ENCODE measurements around the gene TRAPPC2. TPM values are rescaled to one million over a fixed set of nuclear protein-coding genes. Genes with fewer than 3 reads are reported as not detected.
"Not testable (repeated sequence)": the region's sequence is repeated elsewhere in the genome, so short reads cannot be mapped to it uniquely, and the experiment has no call there.

TRAPPC2 gene
- total RNA-seq, 1 donor = 21.5 TPM

DNA sequence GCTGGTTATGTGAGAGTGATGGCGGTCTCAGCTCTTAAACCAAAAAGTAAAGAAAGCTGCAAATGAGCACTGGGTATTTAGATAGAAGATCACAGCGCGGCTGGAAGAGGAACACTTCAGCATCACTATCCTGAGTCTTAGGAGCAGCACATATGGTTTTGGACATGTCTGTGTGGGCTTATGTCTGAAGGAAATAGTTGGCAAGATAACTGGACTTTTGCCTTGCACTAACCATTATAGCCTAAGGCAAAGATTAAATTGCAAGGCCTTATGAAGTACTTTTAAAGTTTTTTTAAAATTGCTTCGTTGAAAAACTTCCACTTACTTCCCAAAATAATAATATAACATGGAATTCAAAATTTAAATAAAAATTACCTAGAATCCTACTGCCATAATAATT is 50.1 kb downstream of the TRAPPC2 start:
- no peak for DNase-seq (ENCODE audit: low read depth)
- H3K4me3 ChIP-seq (ENCODE audit: low read depth, low read length) = no peak overlapping the region
- TF ChIP-seq, protein P1, sequence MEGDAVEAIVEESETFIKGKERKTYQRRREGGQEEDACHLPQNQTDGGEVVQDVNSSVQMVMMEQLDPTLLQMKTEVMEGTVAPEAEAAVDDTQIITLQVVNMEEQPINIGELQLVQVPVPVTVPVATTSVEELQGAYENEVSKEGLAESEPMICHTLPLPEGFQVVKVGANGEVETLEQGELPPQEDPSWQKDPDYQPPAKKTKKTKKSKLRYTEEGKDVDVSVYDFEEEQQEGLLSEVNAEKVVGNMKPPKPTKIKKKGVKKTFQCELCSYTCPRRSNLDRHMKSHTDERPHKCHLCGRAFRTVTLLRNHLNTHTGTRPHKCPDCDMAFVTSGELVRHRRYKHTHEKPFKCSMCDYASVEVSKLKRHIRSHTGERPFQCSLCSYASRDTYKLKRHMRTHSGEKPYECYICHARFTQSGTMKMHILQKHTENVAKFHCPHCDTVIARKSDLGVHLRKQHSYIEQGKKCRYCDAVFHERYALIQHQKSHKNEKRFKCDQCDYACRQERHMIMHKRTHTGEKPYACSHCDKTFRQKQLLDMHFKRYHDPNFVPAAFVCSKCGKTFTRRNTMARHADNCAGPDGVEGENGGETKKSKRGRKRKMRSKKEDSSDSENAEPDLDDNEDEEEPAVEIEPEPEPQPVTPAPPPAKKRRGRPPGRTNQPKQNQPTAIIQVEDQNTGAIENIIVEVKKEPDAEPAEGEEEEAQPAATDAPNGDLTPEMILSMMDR (IDR thresholded peaks at IDR 0.05; ENCODE audit: insufficient read depth, low read length) = no peak

DNA sequence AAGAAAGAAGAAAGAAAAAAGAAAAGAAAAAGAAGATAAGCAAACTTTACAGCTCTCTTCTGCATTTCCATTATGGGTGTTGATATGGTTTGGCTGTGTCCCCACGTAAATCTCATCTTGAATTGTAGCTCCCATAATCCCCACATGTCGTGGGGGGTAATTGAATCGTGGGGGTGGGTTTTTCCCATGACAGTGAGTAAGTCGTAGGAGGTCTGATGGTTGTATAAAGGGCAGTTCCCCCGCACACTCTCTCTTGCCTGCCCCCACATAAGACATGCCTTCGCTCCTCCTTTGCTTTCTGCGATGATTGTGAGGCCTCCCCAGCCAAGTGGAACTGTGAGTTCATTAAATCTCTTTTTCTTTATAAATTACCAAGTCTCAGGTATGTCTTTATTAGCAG is 52.8 kb downstream of the TRAPPC2 start:
- no peak for DNase-seq (ENCODE audit: low read depth)
- H3K4me3 ChIP-seq (ENCODE audit: low read depth, low read length) = no peak overlapping the region
- TF ChIP-seq, protein P1 (IDR thresholded peaks at IDR 0.05; ENCODE audit: insufficient read depth, low read length) = no peak

DNA sequence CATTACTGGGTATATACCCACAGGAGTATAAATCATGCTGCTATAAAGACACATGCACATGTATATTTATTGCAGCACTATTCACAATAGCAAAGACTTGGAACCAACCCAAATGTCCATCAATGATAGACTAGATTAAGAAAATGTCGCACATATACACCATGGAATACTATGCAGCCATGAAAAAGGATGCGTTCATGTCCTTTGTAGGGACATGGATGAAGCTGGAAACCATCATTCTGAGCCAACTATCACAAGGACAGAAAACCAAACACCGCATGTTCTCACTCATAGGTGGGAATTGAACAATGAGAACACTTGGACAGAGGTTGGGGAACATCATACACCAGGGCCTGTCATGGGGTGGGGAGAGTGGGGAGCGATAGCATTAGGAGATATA is 54.7 kb downstream of the TRAPPC2 start:
- not testable (repeated sequence) for DNase-seq (ENCODE audit: low read depth); H3K4me3 ChIP-seq (ENCODE audit: low read depth, low read length)

DNA sequence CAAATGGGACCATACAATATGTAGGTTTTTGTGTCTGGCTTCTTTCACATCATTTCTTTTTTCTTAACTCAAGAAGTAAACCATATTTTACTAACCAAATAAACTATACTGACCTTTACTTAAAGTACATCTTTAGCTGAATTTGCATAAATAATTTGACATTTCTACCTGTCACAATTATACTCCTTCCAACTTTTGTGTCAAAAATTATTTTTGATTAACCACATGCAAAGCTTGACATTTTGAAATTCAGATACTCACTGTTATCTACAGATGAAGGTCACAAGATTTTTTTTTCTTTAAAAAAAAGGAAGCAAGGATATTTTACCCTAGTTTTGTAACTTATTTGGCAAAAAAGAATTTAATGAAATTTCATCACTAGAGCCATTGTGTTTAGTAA is 57.5 kb downstream of the TRAPPC2 start:
- no peak overlapping the region for H3K4me3 ChIP-seq (ENCODE audit: low read depth, low read length)
- TF ChIP-seq, protein P1 (IDR thresholded peaks at IDR 0.05; ENCODE audit: insufficient read depth, low read length) = no peak
- DNase-seq (ENCODE audit: low read depth) = no peak

DNA sequence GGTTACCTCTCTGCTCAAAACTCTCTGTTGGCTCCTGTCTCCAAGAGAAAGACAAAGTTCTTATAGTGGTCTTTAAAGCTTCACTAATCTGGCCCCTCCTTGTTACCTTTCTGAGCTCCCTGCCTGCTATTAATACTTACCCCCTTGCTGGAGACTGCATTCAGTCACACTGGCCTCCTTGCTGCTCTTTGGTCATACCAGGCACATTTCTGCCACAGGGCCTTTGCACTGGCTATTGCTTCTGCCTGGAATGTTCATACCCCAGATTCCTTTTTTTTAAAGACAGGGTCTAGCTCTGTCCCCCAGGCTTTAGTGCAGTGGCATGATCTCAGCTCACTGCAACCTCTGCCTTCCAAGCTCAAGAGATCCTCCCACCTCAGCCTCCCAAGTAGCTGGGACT is 61.4 kb downstream of the TRAPPC2 start:
- DNase-seq (ENCODE audit: low read depth) = no peak
- H3K4me3 ChIP-seq (ENCODE audit: low read depth, low read length) = no peak overlapping the region
- TF ChIP-seq, protein P1 (IDR thresholded peaks at IDR 0.05; ENCODE audit: insufficient read depth, low read length) = no peak

DNA sequence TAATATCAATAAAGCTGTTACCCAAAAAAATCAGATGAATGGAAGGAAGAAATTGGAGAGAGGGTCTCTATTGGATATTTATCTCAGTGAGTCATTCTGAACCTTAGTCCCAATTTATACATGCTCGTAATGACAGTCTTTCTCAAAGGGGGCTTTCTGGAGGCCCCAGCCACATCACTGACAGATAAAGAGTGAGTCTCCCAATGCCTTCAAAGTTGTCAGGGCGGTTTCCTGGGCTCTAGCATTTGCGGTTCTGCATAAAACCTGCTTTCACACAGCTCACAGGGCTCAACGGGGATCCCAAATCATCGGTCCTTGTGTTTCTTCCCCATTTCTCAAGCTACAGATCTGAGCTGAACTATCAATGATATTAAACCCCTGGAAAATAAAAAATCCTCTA is 64.2 kb downstream of the TRAPPC2 start:
- DNase-seq (ENCODE audit: low read depth) = no peak
- TF ChIP-seq, protein P1 (IDR thresholded peaks at IDR 0.05; ENCODE audit: insufficient read depth, low read length) = no peak
- H3K4me3 ChIP-seq (ENCODE audit: low read depth, low read length) = no peak overlapping the region

DNA sequence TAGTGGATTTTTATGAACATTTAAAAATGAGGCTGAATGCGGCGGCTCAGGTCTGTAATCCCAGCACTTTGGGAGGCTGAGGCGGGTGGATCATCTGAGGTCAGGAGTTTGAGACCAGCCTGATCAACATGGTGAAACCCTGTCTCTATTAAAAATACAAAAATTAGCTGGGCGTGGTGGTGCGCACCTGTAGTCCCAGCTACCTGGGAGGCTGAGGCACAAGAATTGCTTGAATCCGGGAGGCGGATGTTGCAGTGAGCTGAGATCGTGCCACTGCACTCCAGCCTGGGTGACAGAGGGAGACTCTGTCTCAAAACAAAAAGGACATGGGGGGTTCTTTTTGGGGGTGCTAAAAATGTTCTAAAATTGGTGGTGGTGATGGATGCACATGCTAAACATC is 64.7 kb downstream of the TRAPPC2 start:
- DNase-seq (ENCODE audit: low read depth); H3K4me3 ChIP-seq (ENCODE audit: low read depth, low read length): not testable (repeated sequence)

DNA sequence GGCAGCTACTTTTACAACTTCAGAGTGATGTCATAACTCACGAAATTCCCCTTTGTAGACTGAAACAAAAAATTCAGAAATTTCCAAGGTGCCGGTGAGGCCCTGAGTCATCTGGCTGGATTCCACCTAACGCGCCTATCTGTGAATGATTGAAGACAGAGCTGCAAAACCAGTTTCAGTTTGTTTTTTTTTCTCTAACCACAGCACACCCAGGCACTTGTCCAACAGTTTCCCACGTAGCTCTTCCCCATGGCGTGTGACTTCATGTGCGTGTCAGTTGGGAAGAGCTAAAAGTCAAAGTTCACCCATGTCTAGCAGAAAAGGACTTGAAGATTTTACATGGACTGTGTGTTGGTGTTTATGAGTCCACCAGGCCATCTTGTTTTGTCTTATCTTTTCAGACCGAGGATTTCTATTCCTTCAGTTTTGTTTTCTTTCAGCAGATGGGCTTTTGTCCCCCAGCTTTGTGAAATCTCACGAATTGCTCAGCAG is 65.1 kb downstream of the TRAPPC2 start:
- DNase-seq (ENCODE audit: low read depth) = peak; percentile 99
- TF ChIP-seq, protein P1 (IDR thresholded peaks at IDR 0.05; ENCODE audit: insufficient read depth, low read length) = no peak
- H3K4me3 ChIP-seq (ENCODE audit: low read depth, low read length) = no peak overlapping the region
